Ishikawa (cell line): Measurements from ENCODE around the gene BMP8A.

Experiments used
- CEBPB ChIP-seq: IDR thresholded peaks from 2 replicates; pipeline ENCODE4 v1.6.1; 2012
- CREB1 ChIP-seq: IDR thresholded peaks from 2 replicates; pipeline ENCODE4 v1.6.1; 2012; ENCODE audit warnings: low read depth
- EGR1 ChIP-seq: IDR thresholded peaks from 2 replicates; pipeline ENCODE4 v1.6.1; 2012
- EP300 ChIP-seq: IDR thresholded peaks from 2 replicates; pipeline ENCODE4 v1.6.1; 2012; ENCODE audit warnings: borderline replicate concordance
- FOXM1 ChIP-seq: IDR thresholded peaks from 2 replicates; pipeline ENCODE4 v1.6.1; 2012; ENCODE audit warnings: low read depth, borderline replicate concordance
- MAX ChIP-seq: IDR thresholded peaks from 2 replicates; pipeline ENCODE4 v1.6.1; 2012
- NFIC ChIP-seq: IDR thresholded peaks from 2 replicates; pipeline ENCODE4 v1.6.1; 2012
- RAD21 ChIP-seq: IDR thresholded peaks from 2 replicates; pipeline ENCODE4 v1.6.1; 2012; ENCODE audit warnings: low read depth
- REST ChIP-seq: IDR thresholded peaks from 2 replicates; pipeline ENCODE4 v1.6.1; 2012; ENCODE audit warnings: low read depth, mild to moderate bottlenecking
- TAF1 ChIP-seq: IDR thresholded peaks from 2 replicates; pipeline ENCODE4 v1.6.1; 2012; ENCODE audit warnings: low read depth, mild to moderate bottlenecking
- TCF12 ChIP-seq: IDR thresholded peaks from 2 replicates; pipeline ENCODE4 v1.6.1; 2012; ENCODE audit warnings: low read depth
- TEAD4 ChIP-seq: IDR thresholded peaks from 2 replicates; pipeline ENCODE4 v1.6.1; 2012
- YY1 ChIP-seq: IDR thresholded peaks from 2 replicates; pipeline ENCODE4 v1.6.1; 2012; ENCODE audit warnings: low read depth
- ZBTB7A ChIP-seq: IDR thresholded peaks from 2 replicates; pipeline ENCODE4 v1.6.1; 2012; ENCODE audit warnings: low read depth
- TF ChIP-seq, protein P1 (sequence below): IDR thresholded peaks from 2 replicates; pipeline ENCODE4 v1.6.1; 2012

BMP8A gene

DNA sequence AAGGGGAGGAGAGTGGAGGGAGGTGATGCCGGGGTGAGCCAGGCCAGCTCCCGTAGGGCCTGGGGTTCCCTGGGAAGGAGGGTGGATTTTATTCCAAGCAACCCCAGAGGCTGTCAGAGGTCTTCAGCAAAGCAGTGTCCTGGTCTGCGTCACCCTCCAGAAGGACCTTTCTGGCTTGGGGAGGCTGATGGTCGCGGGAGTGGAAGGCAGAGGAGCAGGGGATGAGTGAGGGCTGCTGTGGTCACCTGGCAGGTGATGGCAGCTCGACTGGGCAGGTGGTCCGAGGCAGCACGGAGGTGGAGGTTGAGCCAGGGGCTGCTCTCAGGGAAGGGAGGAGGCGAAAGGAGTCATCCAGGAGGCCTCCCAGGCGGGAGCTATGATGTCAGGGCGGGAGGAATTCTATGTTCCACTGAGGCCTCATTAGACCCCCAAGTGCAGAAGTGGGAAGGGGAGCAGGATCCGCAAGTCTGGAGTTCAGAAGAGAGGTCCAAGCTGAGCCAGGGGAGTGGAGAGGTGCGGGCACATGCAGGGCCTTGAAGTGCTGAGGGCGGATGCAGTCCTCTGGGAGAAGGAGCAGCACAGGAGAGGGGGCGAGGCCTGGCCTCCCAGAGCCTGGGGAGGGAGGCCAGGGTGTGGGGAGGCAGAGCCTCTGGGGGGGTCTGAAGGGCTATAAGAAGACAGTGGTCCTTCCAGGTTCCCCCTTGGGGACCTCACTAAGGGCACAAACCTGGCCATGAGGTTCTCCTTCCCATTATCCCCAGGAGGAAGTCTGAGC lies 33.3 kb downstream of the BMP8A start:
- TF ChIP-seq YY1 (no peak), TCF12 (no peak), EGR1 (no peak), CREB1 (no peak), TAF1 (no peak), TEAD4 (no peak), RAD21 (no peak), MAX (no peak), FOXM1 (no peak), EP300 (no peak), CEBPB (no peak), NFIC (no peak)
- TF ChIP-seq, protein P1, sequence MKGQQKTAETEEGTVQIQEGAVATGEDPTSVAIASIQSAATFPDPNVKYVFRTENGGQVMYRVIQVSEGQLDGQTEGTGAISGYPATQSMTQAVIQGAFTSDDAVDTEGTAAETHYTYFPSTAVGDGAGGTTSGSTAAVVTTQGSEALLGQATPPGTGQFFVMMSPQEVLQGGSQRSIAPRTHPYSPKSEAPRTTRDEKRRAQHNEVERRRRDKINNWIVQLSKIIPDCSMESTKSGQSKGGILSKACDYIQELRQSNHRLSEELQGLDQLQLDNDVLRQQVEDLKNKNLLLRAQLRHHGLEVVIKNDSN, result no peak

DNA sequence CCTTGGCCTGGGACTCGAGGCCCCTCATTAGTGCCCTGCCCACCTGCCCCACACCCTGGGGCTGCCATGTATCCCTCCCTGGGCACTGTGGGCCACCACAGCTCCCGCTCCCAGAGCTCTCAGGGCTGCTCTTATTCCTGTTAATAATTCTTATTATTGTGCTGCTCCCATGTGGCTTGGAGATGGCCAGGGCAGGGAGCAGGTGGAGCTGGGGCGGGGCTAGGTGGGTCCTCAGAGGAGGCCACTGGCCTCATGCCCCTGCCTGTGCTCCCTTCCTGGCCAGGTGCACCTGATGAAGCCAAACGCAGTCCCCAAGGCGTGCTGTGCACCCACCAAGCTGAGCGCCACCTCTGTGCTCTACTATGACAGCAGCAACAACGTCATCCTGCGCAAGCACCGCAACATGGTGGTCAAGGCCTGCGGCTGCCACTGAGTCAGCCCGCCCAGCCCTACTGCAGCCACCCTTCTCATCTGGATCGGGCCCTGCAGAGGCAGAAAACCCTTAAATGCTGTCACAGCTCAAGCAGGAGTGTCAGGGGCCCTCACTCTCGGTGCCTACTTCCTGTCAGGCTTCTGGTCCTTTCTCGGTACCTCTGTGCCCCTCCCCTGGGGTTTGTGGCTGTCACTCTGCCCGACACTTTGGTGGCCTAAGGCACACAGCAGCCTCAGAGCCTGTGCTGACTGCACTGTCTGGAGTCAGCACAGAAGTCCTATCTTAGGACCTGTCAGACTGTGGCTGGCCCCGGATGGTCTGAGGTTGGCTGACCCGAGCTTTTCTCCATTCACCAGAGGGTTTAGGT lies 34.1 kb downstream of the BMP8A start:
- TF ChIP-seq REST, result no peak
- no peak for TF ChIP-seq YY1
- TF ChIP-seq TEAD4, result no peak
- no peak for TF ChIP-seq EP300
- TF ChIP-seq MAX, result no peak
- TF ChIP-seq, protein P1, result no peak
- no peak for TF ChIP-seq ZBTB7A
- no peak for TF ChIP-seq CREB1
- no peak for TF ChIP-seq TCF12
- no peak for TF ChIP-seq FOXM1

- TF ChIP-seq ZBTB7A (no peak), NFIC (no peak), FOXM1 (no peak), MAX (no peak), EGR1 (no peak)
- TF ChIP-seq, protein P1, result no peak
Observed at GRCh38 chr1:39526466-39527189, 35.2 kb downstream of the BMP8A start.

DNA sequence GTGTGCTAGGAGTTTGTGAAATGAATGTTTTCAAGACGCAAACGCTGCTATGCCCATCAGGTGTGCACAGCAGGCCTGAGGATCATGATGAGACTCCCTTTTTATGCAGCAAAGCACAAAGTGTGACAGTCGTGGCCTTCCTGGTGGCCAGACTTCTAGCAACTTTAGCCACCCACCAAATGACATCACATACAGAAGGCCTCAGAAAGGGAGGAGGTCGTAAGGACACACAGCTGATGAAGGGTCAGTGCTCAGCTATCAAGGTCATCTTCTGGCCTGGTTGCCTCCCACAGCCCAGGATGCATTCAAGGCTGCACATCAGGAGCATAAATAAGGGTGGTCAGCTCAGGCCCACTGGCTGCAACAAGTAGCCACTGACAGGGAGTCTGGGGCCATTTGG lies 36.6 kb downstream of the BMP8A start:
- TF ChIP-seq EGR1 (no peak), TEAD4 (no peak), CEBPB (no peak), MAX (no peak), REST (no peak), EP300 (no peak)
- TF ChIP-seq, protein P1, result no peak
